ENCODE measurements around the gene FSTL3. TPM values are rescaled to one million over a fixed set of nuclear protein-coding genes. Genes with fewer than 3 reads are reported as not detected.

Gene FSTL3
- total RNA-seq, 2 experiments from 2014 or later: 6.2 to 6.5 TPM

GRCh38 chr19:652467-653389 is 23.5 kb upstream of the FSTL3 start:
- peaks cover 15% of the 10 kb centered on the region for H3K4me1 Mint-ChIP-seq
- no peaks in the 10 kb centered on the region for H3K27me3 Mint-ChIP-seq
- no peak overlapping the region for H3K4me3 Mint-ChIP-seq
- DNase-seq: no peak
- H3K27ac Mint-ChIP-seq: no peak overlapping the region
- H3K9me3 Mint-ChIP-seq: no peaks in the 10 kb centered on the region
- H3K36me3 Mint-ChIP-seq: peaks cover 10% of the 10 kb centered on the region

- Mint-ChIP-seq H3K4me3 (no peak overlapping the region), H3K27ac (no peak overlapping the region), H3K27me3 (no peaks in the 10 kb centered on the region), H3K9me3 (no peaks in the 10 kb centered on the region), H3K4me1 (peaks cover 15% of the 10 kb centered on the region), H3K36me3 (peaks cover 8% of the 10 kb centered on the region)
- DNase-seq: no peak
Measured at GRCh38 chr19:653425-653824, 22.8 kb upstream of the FSTL3 start.

GRCh38 chr19:655691-656090 is 20.5 kb upstream of the FSTL3 start:
- Mint-ChIP-seq H3K36me3 (peaks cover 14% of the 10 kb centered on the region), H3K4me1 (peaks cover 27% of the 10 kb centered on the region), H3K4me3 (no peak overlapping the region), H3K9me3 (no peaks in the 10 kb centered on the region), H3K27ac (no peak overlapping the region), H3K27me3 (no peaks in the 10 kb centered on the region)
- no peak for DNase-seq

- H3K4me3 Mint-ChIP-seq: no peak overlapping the region
- H3K4me1 Mint-ChIP-seq: peaks cover 28% of the 10 kb centered on the region
- H3K9me3 Mint-ChIP-seq: no peaks in the 10 kb centered on the region
- H3K27ac Mint-ChIP-seq: no peak overlapping the region
- H3K36me3 Mint-ChIP-seq: peaks cover 26% of the 10 kb centered on the region
- no peak for DNase-seq
- no peaks in the 10 kb centered on the region for H3K27me3 Mint-ChIP-seq
Measured at GRCh38 chr19:656751-657559, 19.2 kb upstream of the FSTL3 start.

DNA sequence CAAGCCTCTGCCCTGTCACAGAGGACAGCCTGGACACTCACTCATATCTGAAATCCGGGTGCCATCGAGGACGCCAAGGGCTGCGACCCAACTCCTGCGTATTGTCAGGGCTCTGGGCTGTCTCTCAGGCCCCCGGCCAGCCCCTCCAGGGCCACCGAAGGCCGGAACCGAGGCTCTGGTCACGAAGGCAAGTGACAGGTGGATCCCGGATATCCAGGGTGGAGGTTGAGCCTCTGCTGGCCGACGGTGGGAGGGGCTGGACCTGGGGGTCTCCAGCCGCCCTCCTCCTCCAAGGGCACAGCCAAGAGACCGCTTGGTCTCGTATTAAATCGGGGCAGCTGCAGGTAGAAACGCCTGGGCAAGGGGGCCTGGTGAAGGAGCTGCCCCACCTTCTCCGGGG is 18.6 kb upstream of the FSTL3 start:
- Mint-ChIP-seq H3K27me3 (no peaks in the 10 kb centered on the region), H3K4me1 (peaks cover 28% of the 10 kb centered on the region), H3K27ac (no peak overlapping the region), H3K9me3 (no peaks in the 10 kb centered on the region), H3K4me3 (no peak overlapping the region), H3K36me3 (peaks cover 28% of the 10 kb centered on the region)
- DNase-seq: no peak

- no peaks in the 10 kb centered on the region for H3K9me3 Mint-ChIP-seq
- H3K27ac Mint-ChIP-seq: no peak overlapping the region
- no peak for DNase-seq
- peak overlapping the region; percentile 18 for H3K4me3 Mint-ChIP-seq
- H3K4me1 Mint-ChIP-seq: peaks cover 28% of the 10 kb centered on the region
- H3K36me3 Mint-ChIP-seq: peaks cover 28% of the 10 kb centered on the region
- no peaks in the 10 kb centered on the region for H3K27me3 Mint-ChIP-seq
Measured at GRCh38 chr19:658059-658839, 17.9 kb upstream of the FSTL3 start.

GRCh38 chr19:658916-659839 is 17.0 kb upstream of the FSTL3 start:
- Mint-ChIP-seq H3K36me3 (peaks cover 28% of the 10 kb centered on the region), H3K9me3 (no peaks in the 10 kb centered on the region), H3K27ac (peak overlapping the region; percentile 97), H3K4me1 (peaks cover 34% of the 10 kb centered on the region), H3K27me3 (no peaks in the 10 kb centered on the region), H3K4me3 (peak overlapping the region; percentile 99)
- DNase-seq: no peak

- DNase-seq: no peak
- H3K4me3 Mint-ChIP-seq: peak overlapping the region; percentile 99
- peak overlapping the region; percentile 97 for H3K27ac Mint-ChIP-seq
- H3K9me3 Mint-ChIP-seq: no peaks in the 10 kb centered on the region
- peaks cover 24% of the 10 kb centered on the region for H3K36me3 Mint-ChIP-seq
- H3K27me3 Mint-ChIP-seq: no peaks in the 10 kb centered on the region
- peaks cover 22% of the 10 kb centered on the region for H3K4me1 Mint-ChIP-seq
Measured at GRCh38 chr19:660793-661426, 15.3 kb upstream of the FSTL3 start.

DNA sequence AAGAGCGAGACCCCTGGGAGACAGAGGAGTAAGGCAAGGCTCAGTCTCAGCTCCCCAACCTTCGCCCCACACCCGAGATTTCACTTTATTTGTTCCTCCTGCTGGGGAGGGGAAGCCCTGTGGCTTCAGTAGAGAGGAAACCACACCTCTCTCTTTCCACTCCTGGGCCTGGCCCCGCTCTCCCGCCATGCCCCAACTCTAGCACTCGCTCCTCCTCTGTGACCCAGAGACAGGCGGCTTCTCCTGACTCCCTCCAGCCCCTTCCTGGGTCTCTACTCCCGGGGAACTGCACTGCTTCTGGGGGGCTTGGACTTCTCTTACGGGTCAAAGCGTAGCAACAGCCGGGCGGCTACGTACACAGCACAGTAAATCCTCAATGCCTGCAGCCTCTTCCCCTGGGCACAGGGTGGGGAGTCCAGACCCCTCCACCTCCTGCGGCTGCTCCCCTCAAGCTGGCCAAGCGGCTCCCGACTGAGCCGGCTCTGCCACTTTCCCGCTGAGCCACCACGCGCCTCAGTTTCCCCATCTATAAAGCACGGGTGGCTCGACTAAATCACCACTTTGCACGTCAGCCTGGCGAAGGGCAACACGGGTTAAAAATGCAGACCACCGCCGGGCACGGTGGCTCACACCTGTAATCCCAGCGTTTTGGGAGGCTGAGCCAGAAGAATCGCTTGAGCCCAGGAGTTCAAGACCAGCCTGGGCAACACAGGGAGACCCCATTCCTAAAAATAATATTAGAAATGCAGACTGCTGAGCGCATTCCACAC is 14.6 kb upstream of the FSTL3 start:
- peak overlapping the region; percentile 97 for H3K27ac Mint-ChIP-seq
- peaks cover 19% of the 10 kb centered on the region for H3K4me1 Mint-ChIP-seq
- peaks cover 24% of the 10 kb centered on the region for H3K36me3 Mint-ChIP-seq

GRCh38 chr19:662207-662961 is 13.8 kb upstream of the FSTL3 start:
- peak overlapping the region; percentile 97 for H3K27ac Mint-ChIP-seq
- H3K4me3 Mint-ChIP-seq: peak overlapping the region; percentile 99
- peaks cover 19% of the 10 kb centered on the region for H3K4me1 Mint-ChIP-seq
- peaks cover 24% of the 10 kb centered on the region for H3K36me3 Mint-ChIP-seq
- no peaks in the 10 kb centered on the region for H3K27me3 Mint-ChIP-seq
- peak; percentile 80 for DNase-seq
- no peaks in the 10 kb centered on the region for H3K9me3 Mint-ChIP-seq

More for the DNA sequence above, 14.6 kb upstream of the FSTL3 start:
- DNase-seq: peak; percentile 77
- Mint-ChIP-seq H3K4me3 (peak overlapping the region; percentile 99), H3K27me3 (no peaks in the 10 kb centered on the region), H3K9me3 (no peaks in the 10 kb centered on the region)

- no peaks in the 10 kb centered on the region for H3K27me3 Mint-ChIP-seq
- H3K27ac Mint-ChIP-seq: peak within 1 kb of the TSS; percentile 97
- H3K36me3 Mint-ChIP-seq: peaks cover 24% of the 10 kb centered on the region
- H3K4me3 Mint-ChIP-seq: peak within 1 kb of the TSS; percentile 99
- peak; percentile 91 for DNase-seq
- H3K9me3 Mint-ChIP-seq: no peaks in the 10 kb centered on the region
- peaks cover 19% of the 10 kb centered on the region for H3K4me1 Mint-ChIP-seq
Measured at GRCh38 chr19:662962-663681, 13.1 kb upstream of the FSTL3 start, which contains the start of gene RNF126. TSS of gene RNF126 (minus strand) at chr19:663214. CDS start at chr19:663121, 93 bp downstream.

DNA sequence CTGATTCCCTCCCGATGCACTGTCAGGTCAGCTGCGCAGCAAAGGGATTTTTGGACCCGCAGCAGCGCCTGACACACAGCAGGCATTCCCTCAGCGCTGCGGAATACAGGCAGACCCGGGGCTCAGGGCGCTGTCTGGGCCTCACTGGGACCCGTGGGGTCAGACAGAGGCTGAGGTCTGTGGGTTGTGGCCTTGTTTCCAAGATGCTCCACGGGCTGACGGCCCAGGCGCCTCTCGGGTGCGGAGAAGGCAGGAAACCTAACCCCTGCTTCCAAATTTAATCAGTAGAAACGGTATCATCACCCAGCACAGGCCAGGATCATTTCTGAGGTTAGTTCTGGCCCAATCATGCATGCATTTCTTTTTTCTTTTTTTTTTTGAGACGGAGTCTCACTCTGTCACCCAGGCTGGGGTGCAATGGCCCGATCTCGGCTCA is 12.5 kb upstream of the FSTL3 start:
- DNase-seq: no peak
- Mint-ChIP-seq H3K9me3 (no peaks in the 10 kb centered on the region), H3K27me3 (peaks cover 5% of the 10 kb centered on the region), H3K4me3 (peak overlapping the region; percentile 72), H3K36me3 (peaks cover 24% of the 10 kb centered on the region), H3K4me1 (peaks cover 19% of the 10 kb centered on the region), H3K27ac (peak overlapping the region; percentile 77)
